ENCODE data around the gene ZNF407.

DNA sequence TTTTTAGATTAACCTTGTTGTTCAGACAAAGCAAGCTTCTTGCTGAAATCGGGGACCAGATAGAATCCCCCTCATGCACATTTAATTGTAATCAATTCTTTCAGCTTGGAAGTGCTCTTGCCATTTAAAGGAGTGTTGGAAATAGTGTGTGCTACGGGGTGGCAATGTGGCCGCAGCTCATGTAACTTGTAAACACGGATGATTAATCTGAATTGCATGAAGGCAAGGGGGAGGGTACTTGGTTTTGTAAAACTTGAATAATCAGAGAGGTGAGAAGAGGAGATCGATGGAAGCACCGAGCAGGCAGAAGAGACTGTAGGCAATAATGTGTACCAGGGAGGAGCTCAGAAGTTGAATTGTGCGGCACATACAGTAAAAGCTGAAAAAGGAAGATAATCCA lies 337.8 kb downstream of the ZNF407 start:
- TF ChIP-seq EZH2 (IDR thresholded peaks at IDR 0.05; ENCODE audit: low read depth, unreplicated experiment) (no peak), EZH2phosphoT487 (IDR thresholded peaks at IDR 0.05; ENCODE audit: unreplicated experiment) (no peak)
- TF ChIP-seq, protein P1, sequence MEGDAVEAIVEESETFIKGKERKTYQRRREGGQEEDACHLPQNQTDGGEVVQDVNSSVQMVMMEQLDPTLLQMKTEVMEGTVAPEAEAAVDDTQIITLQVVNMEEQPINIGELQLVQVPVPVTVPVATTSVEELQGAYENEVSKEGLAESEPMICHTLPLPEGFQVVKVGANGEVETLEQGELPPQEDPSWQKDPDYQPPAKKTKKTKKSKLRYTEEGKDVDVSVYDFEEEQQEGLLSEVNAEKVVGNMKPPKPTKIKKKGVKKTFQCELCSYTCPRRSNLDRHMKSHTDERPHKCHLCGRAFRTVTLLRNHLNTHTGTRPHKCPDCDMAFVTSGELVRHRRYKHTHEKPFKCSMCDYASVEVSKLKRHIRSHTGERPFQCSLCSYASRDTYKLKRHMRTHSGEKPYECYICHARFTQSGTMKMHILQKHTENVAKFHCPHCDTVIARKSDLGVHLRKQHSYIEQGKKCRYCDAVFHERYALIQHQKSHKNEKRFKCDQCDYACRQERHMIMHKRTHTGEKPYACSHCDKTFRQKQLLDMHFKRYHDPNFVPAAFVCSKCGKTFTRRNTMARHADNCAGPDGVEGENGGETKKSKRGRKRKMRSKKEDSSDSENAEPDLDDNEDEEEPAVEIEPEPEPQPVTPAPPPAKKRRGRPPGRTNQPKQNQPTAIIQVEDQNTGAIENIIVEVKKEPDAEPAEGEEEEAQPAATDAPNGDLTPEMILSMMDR (conservative IDR thresholded peaks at IDR 0.05; ENCODE audit: low read depth in 2 of 2): no peak
